Mucosa of descending colon (tissue), 3 donors: Measurements from ENCODE around the gene RPTOR. TPM values are rescaled to one million over a fixed set of nuclear protein-coding genes. Genes with fewer than 3 reads are reported as not detected.

Experiments used
- ATAC-seq: fragments of 200-7000 bp; cut with Tn5 transposase; one replicate; pipeline ENCODE4 v1.9.1; 2020; ENCODE audit warnings: mild to moderate bottlenecking, moderate library complexity
- DNase-seq, 3 donors: peaks; one replicate each; pipeline ENCODE4 v3.0.0-alpha.2; 2020
- H3K36me3 ChIP-seq: fragments of 200-600 bp; one replicate; pipeline ENCODE4 v1.8.0; 2021; ENCODE audit warnings: low read depth, mild to moderate bottlenecking
- H3K4me1 ChIP-seq: fragments of 200-600 bp; one replicate; pipeline ENCODE4 v1.8.0; 2021; ENCODE audit warnings: low read depth, mild to moderate bottlenecking
- H3K4me3 ChIP-seq: fragments of 200-600 bp; one replicate; pipeline ENCODE4 v1.8.0; 2021; ENCODE audit warnings: mild to moderate bottlenecking
- H3K9me3 ChIP-seq: fragments of 200-600 bp; one replicate; pipeline ENCODE4 v1.8.0; 2021; ENCODE audit warnings: mild to moderate bottlenecking
- CTCF ChIP-seq: fragments of 200-600 bp; IDR thresholded peaks from one replicate; pipeline ENCODE4 v1.8.0; 2022; ENCODE audit warnings: antibody characterized with exemption, mild to moderate bottlenecking
- intact Hi-C, 2 donors: fragments of 100-400 bp; cut with DNase I in 1 of 2; cut with micrococcal nuclease in 1 of 2; formaldehyde crosslinking; loops; one replicate each; pipeline versions ENCODE4 v1.11.0 to v1.11.1; 2022; cut with DNase I, micrococcal nuclease
- total RNA-seq, 3 donors: library from RNA; stranded (reverse); fragmentation: NEBNext Ultra II Directional in 2 of 3; extraction: Animal tissue kit (Norgen Biotek cat#: 25700) in 2 of 3; gene quantifications; one replicate each; pipeline versions ENCODE4 v1.2.1 to v1.2.4, GENCODE V29; 2021 to 2023
- donor health status: DM: no; HTN: no; CAD: no; lungs with moderate emphysema.
- donor health status: DM: no; HTN: no; CAD: no.
- donor health status: DM: no; HTN: yes; CAD: no.

Gene RPTOR
- total RNA-seq, 3 donors from 2014 or later: 30.5 to 44.4 (median 37.2) TPM

GRCh38 chr17:80591788-80592187, 47.1 kb downstream of the RPTOR start:
- no peak for TF ChIP-seq CTCF
- Histone ChIP-seq H3K4me1 (peaks cover 5% of the 10 kb centered on the region), H3K9me3 (no peaks in the 10 kb centered on the region), H3K36me3 (no peaks in the 10 kb centered on the region), H3K4me3 (no peak overlapping the region)
- ATAC-seq (no peak), DNase-seq (no peak)
- intact Hi-C loops: no loop called here

GRCh38 chr17:80592243-80592642, 47.6 kb downstream of the RPTOR start:
- intact Hi-C loops: no loop called here
- ATAC-seq (no peak), DNase-seq (no peak)
- H3K4me3 ChIP-seq: no peak overlapping the region
- TF ChIP-seq CTCF: no peak
- no peaks in the 10 kb centered on the region for H3K9me3 ChIP-seq
- H3K4me1 ChIP-seq: peaks cover 5% of the 10 kb centered on the region
- no peaks in the 10 kb centered on the region for H3K36me3 ChIP-seq

GRCh38 chr17:80593181-80593580, 48.5 kb downstream of the RPTOR start:
- no peak for ATAC-seq
- H3K36me3 ChIP-seq: no peaks in the 10 kb centered on the region
- H3K4me1 ChIP-seq: peaks cover 5% of the 10 kb centered on the region
- no peak for TF ChIP-seq CTCF
- no peak overlapping the region for H3K4me3 ChIP-seq
- intact Hi-C loops: no loop called here
- no peak for DNase-seq
- no peaks in the 10 kb centered on the region for H3K9me3 ChIP-seq

- H3K4me3 ChIP-seq: no peak overlapping the region
- peaks cover 9% of the 10 kb centered on the region for H3K4me1 ChIP-seq
- no peak for TF ChIP-seq CTCF
- no peaks in the 10 kb centered on the region for H3K9me3 ChIP-seq
- no peak for ATAC-seq
- intact Hi-C loops: no loop called here
- H3K36me3 ChIP-seq: no peaks in the 10 kb centered on the region
- DNase-seq: no peak
These were observed 50.0 kb downstream of the RPTOR start for GRCh38 chr17:80594431-80595269.

- no peak overlapping the region for H3K4me3 ChIP-seq
- H3K36me3 ChIP-seq: no peaks in the 10 kb centered on the region
- no peak for TF ChIP-seq CTCF
- H3K9me3 ChIP-seq: no peaks in the 10 kb centered on the region
- ATAC-seq: no peak
- intact Hi-C loops: no loop called here
- no peak for DNase-seq
- peaks cover 23% of the 10 kb centered on the region for H3K4me1 ChIP-seq
These were observed 52.3 kb downstream of the RPTOR start for GRCh38 chr17:80596760-80597608.
